Naive thymus-derived CD4-positive, alpha-beta T cell (primary cell): ENCODE data around the gene TMPRSS4. TPM values are rescaled to one million over a fixed set of nuclear protein-coding genes. Genes with fewer than 3 reads are reported as not detected.
A peak's percentile ranks its signal among the peaks of the same experiment; 100 is the strongest.

Source experiments
- ATAC-seq: fragments of 150-1000 bp; cut with Tn5 transposase; 2 replicates; pipeline ENCODE4 v1.10.0; 2021; ENCODE audit warnings: mild to moderate bottlenecking, moderate library complexity
- CTCF ChIA-PET: fragments of 350-600 bp; sonication (Branson Sonifier 250); formaldehyde crosslinking; loops from one replicate; lab custom pipeline; 2021; ENCODE audit warnings: antibody characterized with exemption; lab: Charles Lee
- POLR2A ChIA-PET: fragments of 350-600 bp; sonication (Branson Sonifier 250); formaldehyde crosslinking; loops from one replicate; lab custom pipeline; 2021; ENCODE audit warnings: antibody characterized with exemption, inconsistent platforms; lab: Charles Lee
- DNase-seq, 9 donors: peaks; one replicate each; pipeline versions ENCODE4 v3.0.0 to v3.0.0-alpha.2; 2020 to 2022; ENCODE audit warnings: mixed read lengths in 1 of 9
- H3K27ac ChIP-seq: one replicate; pipeline ENCODE4 v1.7.0; 2013; ENCODE audit warnings: mild to moderate bottlenecking, low read depth, low read length, moderate library complexity
- H3K27me3 ChIP-seq, 2 donors: one replicate each; pipeline ENCODE4 v1.7.0; 2013; ENCODE audit warnings: low read length in 2 of 2, mild to moderate bottlenecking in 2 of 2, moderate library complexity in 2 of 2; ENCODE audit not compliant: control insufficient read depth in 2 of 2, insufficient read depth in 2 of 2
- H3K36me3 ChIP-seq, 3 experiments: 1 replicate in 2 of 3; 2 replicates in 1 of 3; pipeline ENCODE4 v1.7.0; 2013; ENCODE audit warnings: low read length in 3 of 3, mild to moderate bottlenecking in 3 of 3, moderate library complexity in 1 of 3; ENCODE audit not compliant: insufficient read depth in 3 of 3, control insufficient read depth in 2 of 3
- H3K4me1 ChIP-seq, 2 donors: one replicate each; pipeline ENCODE4 v1.7.0; 2013; ENCODE audit warnings: low read length in 2 of 2, mild to moderate bottlenecking in 2 of 2, moderate library complexity in 1 of 2; ENCODE audit not compliant: control insufficient read depth in 2 of 2, insufficient read depth in 2 of 2
- H3K4me3 ChIP-seq: 2 replicates; pipeline ENCODE4 v1.7.0; 2013; ENCODE audit warnings: mild to moderate bottlenecking, low read length
- H3K9me3 ChIP-seq, 3 experiments: 1 replicate in 2 of 3; 2 replicates in 1 of 3; pipeline ENCODE4 v1.7.0; 2013; ENCODE audit warnings: low read length in 3 of 3; ENCODE audit not compliant: control insufficient read depth in 2 of 3
- H3K27ac Mint-ChIP-seq, 9 donors: one replicate each; pipeline ENCODE4 v1.8.0; 2020 to 2022; ENCODE audit warnings: mixed read lengths in 9 of 9, mild to moderate bottlenecking in 8 of 9, moderate library complexity in 5 of 9, inconsistent platforms in 2 of 9
- H3K27me3 Mint-ChIP-seq, 5 donors: one replicate each; pipeline ENCODE4 v1.8.0; 2021 to 2022; ENCODE audit warnings: mixed read lengths in 5 of 5, mild to moderate bottlenecking in 1 of 5
- H3K36me3 Mint-ChIP-seq, 5 donors: one replicate each; pipeline ENCODE4 v1.8.0; 2020 to 2022; ENCODE audit warnings: mixed read lengths in 5 of 5, mild to moderate bottlenecking in 3 of 5, inconsistent platforms in 1 of 5
- H3K4me1 Mint-ChIP-seq, 7 donors: one replicate each; pipeline ENCODE4 v1.8.0; 2020 to 2022; ENCODE audit warnings: mixed read lengths in 7 of 7, mild to moderate bottlenecking in 3 of 7, inconsistent platforms in 1 of 7
- H3K4me3 Mint-ChIP-seq, 10 donors: one replicate each; pipeline ENCODE4 v1.8.0; 2020 to 2022; ENCODE audit warnings: mild to moderate bottlenecking in 10 of 10, mixed read lengths in 10 of 10, moderate library complexity in 6 of 10, inconsistent platforms in 2 of 10
- H3K9me3 Mint-ChIP-seq, 11 donors: one replicate each; pipeline ENCODE4 v1.8.0; 2020 to 2022; ENCODE audit warnings: mixed read lengths in 11 of 11, mild to moderate bottlenecking in 4 of 11, inconsistent platforms in 1 of 11, moderate library complexity in 1 of 11
- intact Hi-C, 2 donors: fragments of 100-400 bp; cut with micrococcal nuclease; formaldehyde crosslinking; loops; one replicate each; pipeline ENCODE4 v1.15.1; 2023
- polyA plus RNA-seq, 2 donors: library from polyadenylated mRNA; unstranded; fragments of 300-500 nt; fragmentation: Illumina TruSeq; gene quantifications; one replicate each; pipeline ENCODE4 v1.2.3, GENCODE V29; 2021
- total RNA-seq, 6 experiments: library from RNA in 5 of 6; stranded (reverse) in 5 of 6; gene quantifications; 1 replicate in 5 of 6; 2 replicates in 1 of 6; pipeline ENCODE4 v1.2.3 and lab custom pipeline; 2021 to 2026

TMPRSS4 gene
- total and polyA plus RNA-seq, 7 experiments from 2014 or later: not detected

GRCh38 chr11:118064956-118065355, 11.9 kb upstream of the TMPRSS4 start:
- ATAC-seq: no peak
- intact Hi-C loops: no loop called here
- CTCF ChIA-PET: interaction anchor here (0.6 kb wide), 1 partner anchor 1006 kb away, joined by 3 read pairs; no protein-coding TSS in a partner anchor
- no peak overlapping the region for H3K27ac Mint-ChIP-seq
- Histone ChIP-seq H3K27ac (no peak overlapping the region), H3K36me3 (no peaks in the 10 kb centered on the region), H3K9me3 (no peaks in the 10 kb centered on the region), H3K27me3 (no peaks in the 10 kb centered on the region), H3K4me1 (no peaks in the 10 kb centered on the region), H3K4me3 (no peak overlapping the region)
- no peaks in the 10 kb centered on the region for H3K36me3 Mint-ChIP-seq
- peaks cover 0 to 4% (median 0%) of the 10 kb centered on the region in 7 donors for H3K4me1 Mint-ChIP-seq
- no peak overlapping the region for H3K4me3 Mint-ChIP-seq
- H3K9me3 Mint-ChIP-seq: no peaks in the 10 kb centered on the region
- POLR2A ChIA-PET: no interaction called here
- DNase-seq: no peak
- peaks cover 0 to 11% (median 0%) of the 10 kb centered on the region in 5 donors for H3K27me3 Mint-ChIP-seq

- POLR2A ChIA-PET: no interaction called here
These were observed 11.5 kb upstream of the TMPRSS4 start for GRCh38 chr11:118065384-118065783.

GRCh38 chr11:118067006-118067405, 9.9 kb upstream of the TMPRSS4 start:
- Histone ChIP-seq H3K36me3 (no peaks in the 10 kb centered on the region), H3K27ac (no peak overlapping the region), H3K4me1 (no peaks in the 10 kb centered on the region), H3K9me3 (no peaks in the 10 kb centered on the region), H3K4me3 (no peak overlapping the region), H3K27me3 (no peaks in the 10 kb centered on the region)
- Mint-ChIP-seq H3K9me3 (no peaks in the 10 kb centered on the region), H3K36me3 (no peaks in the 10 kb centered on the region), H3K27me3 (peaks cover 0 to 17% (median 0%) of the 10 kb centered on the region in 5 donors), H3K27ac (no peak overlapping the region), H3K4me1 (peaks cover 0 to 4% (median 0%) of the 10 kb centered on the region in 7 donors), H3K4me3 (no peak overlapping the region)
- no peak for ATAC-seq
- DNase-seq: no peak
- intact Hi-C loops: no loop called here
- ChIA-PET POLR2A (no interaction called here), CTCF (no interaction called here)

More at GRCh38 chr11:118065384-118065783, 11.5 kb upstream of the TMPRSS4 start:
- Histone ChIP-seq H3K27me3 (no peaks in the 10 kb centered on the region), H3K4me1 (no peaks in the 10 kb centered on the region), H3K36me3 (no peaks in the 10 kb centered on the region), H3K9me3 (no peaks in the 10 kb centered on the region), H3K27ac (no peak overlapping the region), H3K4me3 (no peak overlapping the region)
- Mint-ChIP-seq H3K27ac (no peak overlapping the region), H3K36me3 (no peaks in the 10 kb centered on the region), H3K4me3 (no peak overlapping the region), H3K9me3 (no peaks in the 10 kb centered on the region), H3K4me1 (peaks cover 0 to 4% (median 0%) of the 10 kb centered on the region in 7 donors), H3K27me3 (peaks cover 0 to 11% (median 0%) of the 10 kb centered on the region in 5 donors)
- ATAC-seq: no peak
- intact Hi-C loops: no loop called here
- CTCF ChIA-PET: interaction anchor here (0.6 kb wide), 1 partner anchor 1006 kb away, joined by 3 read pairs; no protein-coding TSS in a partner anchor
- DNase-seq: no peak

- intact Hi-C loops: no loop called here
- Histone ChIP-seq H3K27me3 (no peaks in the 10 kb centered on the region), H3K27ac (no peak overlapping the region), H3K4me1 (no peaks in the 10 kb centered on the region), H3K9me3 (no peaks in the 10 kb centered on the region), H3K36me3 (no peaks in the 10 kb centered on the region), H3K4me3 (no peak overlapping the region)
- Mint-ChIP-seq H3K27me3 (peaks cover 0 to 18% (median 0%) of the 10 kb centered on the region in 5 donors), H3K4me3 (no peak overlapping the region), H3K9me3 (peaks cover 0 to 1% (median 0%) of the 10 kb centered on the region in 11 donors), H3K4me1 (peaks cover 0 to 4% (median 0%) of the 10 kb centered on the region in 7 donors), H3K27ac (peak overlapping the region in 1 of 9 donors; percentile 72), H3K36me3 (no peaks in the 10 kb centered on the region)
- CTCF ChIA-PET: no interaction called here
- DNase-seq (no peak), ATAC-seq (no peak)
- POLR2A ChIA-PET: no interaction called here
These were observed 8.5 kb upstream of the TMPRSS4 start for GRCh38 chr11:118068206-118068944.

GRCh38 chr11:118068945-118069612, 7.8 kb upstream of the TMPRSS4 start:
- no peaks in the 10 kb centered on the region for H3K9me3 ChIP-seq
- ChIA-PET POLR2A (no interaction called here), CTCF (no interaction called here)
- H3K36me3 ChIP-seq: no peaks in the 10 kb centered on the region
- H3K4me1 ChIP-seq: no peaks in the 10 kb centered on the region
- intact Hi-C loops: no loop called here
- Mint-ChIP-seq H3K27me3 (peaks cover 0 to 23% (median 0%) of the 10 kb centered on the region in 5 donors), H3K4me1 (peaks cover 0 to 4% (median 0%) of the 10 kb centered on the region in 7 donors), H3K27ac (peak overlapping the region in 1 of 9 donors; percentile 13), H3K4me3 (no peak overlapping the region), H3K36me3 (no peaks in the 10 kb centered on the region), H3K9me3 (peaks cover 0 to 1% (median 0%) of the 10 kb centered on the region in 11 donors)
- H3K27ac ChIP-seq: no peak overlapping the region
- no peaks in the 10 kb centered on the region for H3K27me3 ChIP-seq
- ATAC-seq (no peak), DNase-seq (no peak)
- no peak overlapping the region for H3K4me3 ChIP-seq

GRCh38 chr11:118071416-118072030, 5.4 kb upstream of the TMPRSS4 start:
- CTCF ChIA-PET: interaction anchor here (1.0 kb wide), 1 partner anchor 125 kb away, joined by 3 read pairs; no protein-coding TSS in a partner anchor

More at GRCh38 chr11:118071416-118072030, 5.4 kb upstream of the TMPRSS4 start:
- H3K36me3 ChIP-seq: no peaks in the 10 kb centered on the region
- POLR2A ChIA-PET: no interaction called here
- no peaks in the 10 kb centered on the region for H3K4me1 ChIP-seq
- no peak overlapping the region for H3K4me3 ChIP-seq
- Mint-ChIP-seq H3K4me3 (no peak overlapping the region), H3K4me1 (peaks cover 0 to 2% (median 0%) of the 10 kb centered on the region in 7 donors), H3K9me3 (peaks cover 0 to 1% (median 0%) of the 10 kb centered on the region in 11 donors), H3K36me3 (no peaks in the 10 kb centered on the region), H3K27ac (no peak overlapping the region), H3K27me3 (peaks cover 0 to 17% (median 0%) of the 10 kb centered on the region in 5 donors)
- H3K27me3 ChIP-seq: no peaks in the 10 kb centered on the region
- DNase-seq: no peak
- no peak for ATAC-seq
- H3K9me3 ChIP-seq: no peaks in the 10 kb centered on the region
- intact Hi-C loops: no loop called here
- no peak overlapping the region for H3K27ac ChIP-seq
